Kidney (tissue), 14 donors: ENCODE results near the gene CLASP1. TPM values are rescaled to one million over a fixed set of nuclear protein-coding genes. Genes with fewer than 3 reads are reported as not detected.

Experiments used
- DNase-seq, 5 donors: peaks; one replicate each; pipeline ENCODE4 v3.0.0-alpha.2; 2013 to 2020
- FAIRE-seq: peaks from 2 replicates; lab custom pipeline; 2012; peaks lifted over from hg19 to GRCh38; lab: Jason Lieb, UNC
- H3K27ac ChIP-seq, 2 donors: one replicate each; pipeline ENCODE4 v1.7.0; 2013; ENCODE audit warnings: low read depth in 2 of 2, low read length in 2 of 2, inconsistent platforms in 1 of 2
- H3K27me3 ChIP-seq: one replicate; pipeline ENCODE4 v1.7.1; 2013; ENCODE audit warnings: low read length, inconsistent platforms; ENCODE audit not compliant: control insufficient read depth, insufficient read depth
- H3K36me3 ChIP-seq, 3 donors: one replicate each; pipeline versions ENCODE4 v1.7.0 to v1.7.1; 2013; ENCODE audit warnings: low read length in 3 of 3, control low read depth in 1 of 3, inconsistent platforms in 1 of 3; ENCODE audit not compliant: insufficient read depth in 3 of 3, control insufficient read depth in 2 of 3
- H3K4me1 ChIP-seq, 3 donors: one replicate each; pipeline versions ENCODE4 v1.7.0 to v1.7.1; 2013; ENCODE audit warnings: low read length in 3 of 3, inconsistent platforms in 1 of 3, low read depth in 1 of 3; ENCODE audit not compliant: control insufficient read depth in 2 of 3, insufficient read depth in 2 of 3
- H3K4me3 ChIP-seq, 3 donors: one replicate each; pipeline versions ENCODE4 v1.7.0 to v1.8.1; 2013; ENCODE audit warnings: low read length in 3 of 3, control low read depth in 1 of 3, inconsistent platforms in 1 of 3
- H3K9ac ChIP-seq, 3 donors: one replicate each; pipeline versions ENCODE4 v1.7.0 to v1.7.1; 2013; ENCODE audit warnings: low read length in 3 of 3, control low read depth in 1 of 3, inconsistent platforms in 1 of 3
- H3K9me3 ChIP-seq, 3 donors: one replicate each; pipeline versions ENCODE4 v1.7.0 to v1.7.1; 2013; ENCODE audit warnings: low read length in 3 of 3, control low read depth in 1 of 3, inconsistent platforms in 1 of 3; ENCODE audit not compliant: control insufficient read depth in 2 of 3, insufficient read depth in 1 of 3
- CTCF ChIP-seq: IDR thresholded peaks from 3 replicates; pipeline ENCODE4 v1.5.1; 2012; ENCODE audit warnings: mild to moderate bottlenecking, moderate library complexity, borderline replicate concordance; ENCODE audit not compliant: insufficient read depth; ENCODE audit errors: extremely low read depth
- intact Hi-C: fragments of 100-400 bp; cut with DNase I; formaldehyde crosslinking; loops from one replicate; pipeline ENCODE4 v1.11.1; 2022
- polyA plus RNA-seq: library from polyadenylated mRNA; stranded (reverse); fragments of 350-450 nt; fragmentation: Illumina TruSeq; extraction: RNeasy Lipid Tissue Mini Kit (QIAGEN cat#74804); gene quantifications from one replicate; pipeline ENCODE4 v1.2.3, GENCODE V29; 2014; ENCODE audit warnings: low read depth, low replicate concordance; ENCODE audit not compliant: insufficient read depth
- total RNA-seq: library from RNA; stranded (reverse); fragmentation: NEBNext Ultra II Directional; extraction: Animal tissue kit (Norgen Biotek cat#: 25700); gene quantifications from one replicate; pipeline ENCODE4 v1.2.1, GENCODE V29; 2021
- donor health status: control.
- donor health status: control.
- donor health status: control.
- donor health status: control.
- donor health status: control.
- donor health status: DM: yes; HTN: yes; CAD: no.
- donor health status: Normal renal cell carcinoma (clear cell type).

Gene CLASP1
- total and polyA plus RNA-seq, 2 donors from 2014 or later: 6.8 to 71.5 TPM

- no peak overlapping the region for H3K4me3 ChIP-seq
- FAIRE-seq (no peak), DNase-seq (no peak)
- H3K36me3 ChIP-seq: no peaks in the 10 kb centered on the region
- H3K4me1 ChIP-seq: peaks cover 0 to 3% (median 0%) of the 10 kb centered on the region in 3 donors
- intact Hi-C loops: no loop called here
- H3K27ac ChIP-seq: no peak overlapping the region
- no peaks in the 10 kb centered on the region for H3K9me3 ChIP-seq
- H3K27me3 ChIP-seq: no peaks in the 10 kb centered on the region
- no peak for TF ChIP-seq CTCF
- H3K9ac ChIP-seq: no peak overlapping the region
Measured at GRCh38 chr2:121633463-121633862, 15.8 kb downstream of the CLASP1 start.

GRCh38 chr2:121627525-121628050, 21.7 kb downstream of the CLASP1 start:
- no peak for DNase-seq
- no peak for TF ChIP-seq CTCF
- FAIRE-seq: no peak
- Histone ChIP-seq H3K4me1 (peaks cover 0 to 6% (median 4%) of the 10 kb centered on the region in 3 donors), H3K27me3 (no peaks in the 10 kb centered on the region), H3K4me3 (no peak overlapping the region), H3K27ac (peak overlapping the region in 1 of 2 donors; percentile 2), H3K9ac (no peak overlapping the region), H3K36me3 (no peaks in the 10 kb centered on the region), H3K9me3 (no peaks in the 10 kb centered on the region)
- intact Hi-C loops: no loop called here

DNA sequence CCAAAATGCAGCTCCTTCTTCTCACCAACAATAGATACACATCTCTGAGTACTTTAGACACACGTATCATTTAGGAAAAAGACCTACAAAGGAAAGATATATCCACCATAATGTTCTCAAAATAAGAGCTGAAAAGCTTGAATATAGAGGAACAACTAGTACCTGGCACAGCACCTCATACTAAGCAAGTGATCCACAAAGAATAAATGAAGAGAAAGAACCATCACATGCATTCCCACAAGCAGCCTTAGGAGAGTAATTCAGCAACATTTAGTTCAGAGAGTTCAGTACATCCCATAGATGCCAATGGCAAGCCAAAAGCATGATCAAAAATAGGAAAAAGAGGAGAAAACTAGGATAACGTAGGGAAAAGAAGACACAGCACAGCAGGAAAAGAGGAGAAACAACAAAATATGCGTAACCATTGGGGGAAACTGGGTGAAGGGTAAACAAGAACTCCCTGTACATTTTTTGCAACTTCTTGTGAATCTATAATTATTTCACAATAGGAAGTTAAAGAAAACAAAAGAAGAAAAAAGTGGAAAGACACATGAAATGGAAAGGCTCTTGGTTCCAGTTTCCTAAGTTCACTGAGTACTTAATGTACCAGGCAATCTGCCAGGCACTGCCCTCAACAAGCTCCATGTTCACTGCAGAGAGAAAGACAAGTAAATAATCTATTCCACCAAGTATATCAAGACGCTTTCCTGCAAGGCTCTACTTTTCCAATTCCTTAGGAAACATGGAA, 22.3 kb downstream of the CLASP1 start:
- H3K27me3 ChIP-seq: no peaks in the 10 kb centered on the region
- no peaks in the 10 kb centered on the region for H3K36me3 ChIP-seq
- peaks cover 0 to 6% (median 4%) of the 10 kb centered on the region in 3 donors for H3K4me1 ChIP-seq
- intact Hi-C loops: no loop called here
- no peak for TF ChIP-seq CTCF
- peak overlapping the region; percentile 2 to 77 for H3K27ac ChIP-seq
- no peaks in the 10 kb centered on the region for H3K9me3 ChIP-seq
- no peak for FAIRE-seq
- H3K9ac ChIP-seq: no peak overlapping the region
- H3K4me3 ChIP-seq: no peak overlapping the region
- DNase-seq: no peak
